ENCODE data around the gene DYSF. TPM values are rescaled to one million over a fixed set of nuclear protein-coding genes. Genes with fewer than 3 reads are reported as not detected.

The DYSF gene
- total RNA-seq, 4 donors from 2014 or later, result 4.2 to 26.6 (median 16.2) TPM

GRCh38 chr2:71620116-71620515 lies 166.8 kb downstream of the DYSF start:
- no peak for TF ChIP-seq CTCF (IDR thresholded peaks at IDR 0.05; ENCODE audit: low read depth)

- no peak for TF ChIP-seq CTCF (IDR thresholded peaks at IDR 0.05; ENCODE audit: low read depth)
Measured at GRCh38 chr2:71620851-71621251, 167.5 kb downstream of the DYSF start.

GRCh38 chr2:71629273-71629672 lies 175.9 kb downstream of the DYSF start:
- TF ChIP-seq CTCF (IDR thresholded peaks at IDR 0.05; ENCODE audit: low read depth), result no peak

GRCh38 chr2:71629771-71630453 lies 176.6 kb downstream of the DYSF start:
- no peak for TF ChIP-seq CTCF (IDR thresholded peaks at IDR 0.05; ENCODE audit: low read depth)

- TF ChIP-seq CTCF (IDR thresholded peaks at IDR 0.05; ENCODE audit: low read depth), result no peak
Measured at GRCh38 chr2:71630454-71631328, 177.3 kb downstream of the DYSF start.

GRCh38 chr2:71631411-71631931 lies 178.1 kb downstream of the DYSF start:
- no peak for TF ChIP-seq CTCF (IDR thresholded peaks at IDR 0.05; ENCODE audit: low read depth)

GRCh38 chr2:71633086-71633485 lies 179.7 kb downstream of the DYSF start:
- no peak for TF ChIP-seq CTCF (IDR thresholded peaks at IDR 0.05; ENCODE audit: low read depth)

Measured in subcutaneous adipose tissue (tissue), 4 donors.